Psoas muscle (tissue), 8 donors: ENCODE data around the gene CACYBP. TPM values are rescaled to one million over a fixed set of nuclear protein-coding genes. Genes with fewer than 3 reads are reported as not detected.
"Not testable (repeated sequence)": the region's sequence is repeated elsewhere in the genome, so short reads cannot be mapped to it uniquely, and the experiment has no call there.

ENCODE experiments used
- ATAC-seq, 4 donors: fragments of 200-7000 bp; cut with Tn5 transposase; one replicate each; pipeline ENCODE4 v1.9.1; 2020; ENCODE audit warnings: moderate library complexity in 3 of 4, mild to moderate bottlenecking in 2 of 4
- DNase-seq, 2 donors: peaks; one replicate each; pipeline ENCODE4 v3.0.0-alpha.2; 2020
- H3K27ac ChIP-seq: fragments of 200-600 bp; one replicate; pipeline ENCODE4 v1.8.0; 2022
- H3K27me3 ChIP-seq, 3 donors: fragments of 200-600 bp in 1 of 3; one replicate each; pipeline versions ENCODE4 v1.6.1 to v1.8.0; 2013 to 2022; ENCODE audit warnings: low read length in 2 of 3, mild to moderate bottlenecking in 2 of 3, moderate library complexity in 1 of 3; ENCODE audit not compliant: insufficient read depth in 3 of 3
- H3K36me3 ChIP-seq, 2 donors: fragments of 200-600 bp in 1 of 2; one replicate each; pipeline versions ENCODE4 v1.6.1 to v1.8.0; 2013 to 2022; ENCODE audit warnings: low read depth in 1 of 2, mild to moderate bottlenecking in 1 of 2, moderate library complexity in 1 of 2; ENCODE audit not compliant: insufficient read depth in 1 of 2
- H3K4me1 ChIP-seq: fragments of 200-600 bp; one replicate; pipeline ENCODE4 v1.8.0; 2022
- H3K4me3 ChIP-seq: fragments of 200-600 bp; one replicate; pipeline ENCODE4 v1.8.0; 2022; ENCODE audit warnings: mild to moderate bottlenecking
- H3K9me3 ChIP-seq: fragments of 200-600 bp; one replicate; pipeline ENCODE4 v1.8.0; 2022
- WGBS, 3 donors: extraction: QIAGEN DNeasy Blood & Tissue Kit; methylation state at CpG; one replicate each; pipeline versions ENCODE4 v1.1.6 to v1.1.7; 2013; 5-methylcytosine and 5-hydroxymethylcytosine counted together
- intact Hi-C, 2 donors: fragments of 100-400 bp; cut with DNase I; formaldehyde crosslinking; loops; one replicate each; pipeline versions ENCODE4 v1.11.0 to v1.14.2; 2022
- polyA plus RNA-seq, 3 donors: library from polyadenylated mRNA; stranded (reverse); fragments of 200-250 nt; gene quantifications; one replicate each; pipeline ENCODE4 v1.2.3, GENCODE V29; 2013
- total RNA-seq, 4 donors: library from RNA; stranded (reverse); fragmentation: NEBNext Ultra II Directional in 2 of 4; extraction: Animal tissue kit (Norgen Biotek cat#: 25700) in 2 of 4; gene quantifications; one replicate each; pipeline versions ENCODE4 v1.2.1 to v1.2.4, GENCODE V29; 2021 to 2023
- TF ChIP-seq, protein P1 (sequence below): fragments of 200-600 bp; IDR thresholded peaks from one replicate; pipeline ENCODE4 v1.8.0; 2022; ENCODE audit warnings: antibody characterized with exemption
- donor health status: healthy with polysubstance abuse.
- donor health status: DM: no; HTN: no; CAD: no; lungs with moderate emphysema.
- donor health status: Bipolar disorder and iron deficiency.
- donor health status: healthy.
- donor health status: DM: yes; HTN: yes; CAD: no.
- donor health status: DM: no; HTN: no; CAD: no.
- donor health status: DM: no; HTN: no; CAD: no.
- donor health status: DM: yes; HTN: yes; CAD: no.

Gene CACYBP
- total and polyA plus RNA-seq, 7 donors, result 69.4 to 260 (median 94.3) TPM

DNA sequence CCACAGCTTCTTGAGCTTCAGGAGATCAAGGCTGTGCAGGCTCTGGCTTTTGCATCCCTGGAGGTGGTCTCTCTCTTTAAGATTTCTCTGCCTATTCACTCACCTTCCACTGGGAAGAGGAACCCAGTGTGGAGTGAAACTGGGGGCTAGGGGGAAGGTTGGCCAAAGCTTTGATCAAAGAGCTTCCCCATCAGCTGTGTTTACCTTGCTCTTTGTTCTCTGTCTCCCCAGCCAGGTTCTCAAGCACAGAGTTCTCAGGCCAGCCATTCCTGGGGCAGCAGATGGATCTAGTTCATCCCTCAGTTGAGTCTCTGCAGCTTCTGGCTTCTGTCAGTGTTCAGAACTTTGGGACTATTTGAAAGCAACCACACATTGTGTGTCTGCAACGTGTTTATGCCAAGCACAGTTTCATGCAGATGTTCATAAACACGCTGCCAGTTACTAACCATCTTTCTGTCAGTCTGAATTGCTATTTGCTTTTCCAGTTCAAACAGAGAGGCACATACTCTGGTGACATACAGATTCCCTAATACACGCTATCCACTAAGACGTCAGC, 40.7 kb downstream of the CACYBP start:
- Histone ChIP-seq H3K27me3 (peaks cover 0 to 4% (median 3%) of the 10 kb centered on the region in 3 donors), H3K9me3 (no peaks in the 10 kb centered on the region), H3K36me3 (no peaks in the 10 kb centered on the region), H3K4me3 (no peak overlapping the region), H3K27ac (no peak overlapping the region), H3K4me1 (no peaks in the 10 kb centered on the region)
- TF ChIP-seq, protein P1, sequence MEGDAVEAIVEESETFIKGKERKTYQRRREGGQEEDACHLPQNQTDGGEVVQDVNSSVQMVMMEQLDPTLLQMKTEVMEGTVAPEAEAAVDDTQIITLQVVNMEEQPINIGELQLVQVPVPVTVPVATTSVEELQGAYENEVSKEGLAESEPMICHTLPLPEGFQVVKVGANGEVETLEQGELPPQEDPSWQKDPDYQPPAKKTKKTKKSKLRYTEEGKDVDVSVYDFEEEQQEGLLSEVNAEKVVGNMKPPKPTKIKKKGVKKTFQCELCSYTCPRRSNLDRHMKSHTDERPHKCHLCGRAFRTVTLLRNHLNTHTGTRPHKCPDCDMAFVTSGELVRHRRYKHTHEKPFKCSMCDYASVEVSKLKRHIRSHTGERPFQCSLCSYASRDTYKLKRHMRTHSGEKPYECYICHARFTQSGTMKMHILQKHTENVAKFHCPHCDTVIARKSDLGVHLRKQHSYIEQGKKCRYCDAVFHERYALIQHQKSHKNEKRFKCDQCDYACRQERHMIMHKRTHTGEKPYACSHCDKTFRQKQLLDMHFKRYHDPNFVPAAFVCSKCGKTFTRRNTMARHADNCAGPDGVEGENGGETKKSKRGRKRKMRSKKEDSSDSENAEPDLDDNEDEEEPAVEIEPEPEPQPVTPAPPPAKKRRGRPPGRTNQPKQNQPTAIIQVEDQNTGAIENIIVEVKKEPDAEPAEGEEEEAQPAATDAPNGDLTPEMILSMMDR, result no peak
- intact Hi-C loops, result no loop called here
- DNase-seq (no peak), ATAC-seq (no peak)
- 49 to 64% (median 59%) methylated on average over 4 of the region's 4 CpGs for WGBS, 3 donors

DNA sequence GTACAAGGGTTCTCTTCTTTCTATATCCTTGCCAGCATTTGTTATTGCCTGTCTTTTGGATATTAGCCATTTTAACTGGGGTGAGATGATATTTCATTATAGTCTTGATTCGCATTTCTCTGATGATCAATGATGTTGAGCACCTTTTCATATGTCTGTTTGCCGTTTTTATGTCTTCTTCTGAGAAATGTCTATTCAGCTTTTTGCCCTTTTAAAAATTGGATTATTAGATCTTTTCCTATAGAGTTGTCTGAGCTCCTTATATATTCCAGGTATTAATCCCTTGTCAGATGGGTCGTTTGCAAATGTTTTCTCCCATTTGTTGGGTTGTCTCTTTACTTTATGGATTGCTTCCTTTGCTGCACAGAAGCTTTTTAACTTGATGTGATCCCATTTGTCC, 42.9 kb downstream of the CACYBP start:
- H3K9me3 ChIP-seq, result no peaks in the 10 kb centered on the region
- no peak for ATAC-seq
- no peaks in the 10 kb centered on the region for H3K4me1 ChIP-seq
- WGBS, 3 donors, result 66 to 76% (median 70%) methylated on average over 3 of the region's 3 CpGs
- TF ChIP-seq, protein P1, result no peak
- no peak overlapping the region for H3K27ac ChIP-seq
- peaks cover 0 to 4% (median 3%) of the 10 kb centered on the region in 3 donors for H3K27me3 ChIP-seq
- intact Hi-C loops, result no loop called here
- no peaks in the 10 kb centered on the region for H3K36me3 ChIP-seq
- H3K4me3 ChIP-seq, result no peak overlapping the region
- DNase-seq, result no peak

DNA sequence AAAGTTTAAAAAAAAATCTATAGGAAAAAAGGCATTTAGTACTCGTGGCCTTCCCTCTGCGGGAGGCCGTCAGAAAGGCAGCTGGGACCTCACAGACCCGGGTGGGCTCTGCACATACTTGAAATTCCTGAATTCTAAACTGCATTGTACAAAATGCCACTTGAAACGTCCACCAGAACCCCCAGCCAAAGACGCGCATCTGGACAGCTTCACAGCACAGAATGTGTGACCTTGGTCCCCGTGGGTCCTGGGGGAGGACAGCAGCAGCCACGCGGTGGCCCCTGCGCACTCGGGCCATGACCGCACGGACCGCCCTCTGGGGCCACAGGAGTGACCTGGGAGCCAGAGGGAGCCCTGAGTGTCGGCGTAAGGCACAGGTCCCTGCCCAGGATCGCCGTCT, 44.1 kb downstream of the CACYBP start:
- intact Hi-C loops, result no loop called here
- 25 to 43% (median 32%) methylated on average over 19 of the region's 19 CpGs for WGBS, 3 donors
- ATAC-seq (no peak), DNase-seq (no peak)
- Histone ChIP-seq H3K27ac (no peak overlapping the region), H3K4me3 (no peak overlapping the region), H3K4me1 (no peaks in the 10 kb centered on the region), H3K9me3 (no peaks in the 10 kb centered on the region), H3K36me3 (no peaks in the 10 kb centered on the region), H3K27me3 (peaks cover 0 to 4% (median 3%) of the 10 kb centered on the region in 3 donors)
- TF ChIP-seq, protein P1, result no peak

DNA sequence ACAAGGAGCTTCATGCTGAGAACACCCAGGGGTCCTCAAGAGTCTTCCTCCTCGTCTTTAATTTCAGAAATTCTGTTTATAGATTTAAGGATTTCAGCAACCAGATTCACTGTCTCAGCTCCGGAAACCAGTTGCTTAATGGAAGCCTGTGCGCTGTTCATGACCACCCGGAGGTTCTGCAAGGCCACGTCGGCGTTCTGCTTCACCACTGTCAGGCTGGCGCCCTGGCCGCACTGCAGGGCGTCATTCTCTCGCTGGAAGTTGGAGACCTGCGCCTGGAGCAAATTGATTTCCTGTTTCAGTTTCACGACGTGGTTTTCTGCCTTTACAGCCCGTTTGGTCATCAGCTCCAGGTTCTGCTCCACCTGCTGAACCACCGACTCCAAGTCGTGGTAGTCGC, 44.8 kb downstream of the CACYBP start:
- H3K27me3 ChIP-seq, H3K9me3 ChIP-seq, H3K27ac ChIP-seq, H3K4me1 ChIP-seq, ATAC-seq, H3K36me3 ChIP-seq, H3K4me3 ChIP-seq, intact Hi-C loops, DNase-seq: not testable (repeated sequence)
- WGBS, 3 donors, result 83 to 87% (median 85%) methylated on average over 18 of the region's 18 CpGs

DNA sequence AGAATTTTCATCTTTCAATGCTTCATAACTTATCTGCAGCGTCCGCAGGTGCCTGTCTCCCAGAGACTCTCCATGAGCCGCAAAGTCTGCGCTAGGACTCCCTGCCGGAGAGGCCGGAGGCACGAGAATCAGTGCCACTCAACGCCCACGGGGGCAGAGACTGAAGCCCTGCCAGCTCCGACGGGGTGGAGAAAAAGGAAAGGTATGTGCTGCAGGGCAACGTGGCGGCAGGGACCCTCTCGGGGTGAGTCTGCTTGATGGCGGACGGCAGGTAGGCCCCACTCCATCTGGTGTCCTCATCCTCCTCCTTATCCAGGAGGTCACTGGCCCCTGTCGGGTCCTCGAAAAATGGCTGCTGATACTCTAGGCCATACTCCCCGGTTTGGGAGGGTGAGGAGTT, 45.4 kb downstream of the CACYBP start:
- no peaks in the 10 kb centered on the region for H3K4me1 ChIP-seq
- no peaks in the 10 kb centered on the region for H3K36me3 ChIP-seq
- H3K27me3 ChIP-seq, result peaks cover 0 to 10% (median 3%) of the 10 kb centered on the region in 3 donors
- no peak overlapping the region for H3K4me3 ChIP-seq
- no peak for ATAC-seq
- intact Hi-C loops, result no loop called here
- TF ChIP-seq, protein P1, result no peak
- DNase-seq, result no peak
- no peak overlapping the region for H3K27ac ChIP-seq
- 94 to 97% (median 96%) methylated on average over 19 of the region's 19 CpGs for WGBS, 3 donors
- H3K9me3 ChIP-seq, result no peaks in the 10 kb centered on the region
